GM21723 (cell line): ENCODE results near the gene NUP210.

Source experiments
- ATAC-seq: cut with Tn5 transposase; IDR thresholded peaks from one replicate; pipeline ENCODE4 v1.9.1; 2021; ENCODE audit warnings: mild to moderate bottlenecking, moderate library complexity; ENCODE audit not compliant: unreplicated experiment

Gene NUP210

GRCh38 chr3:13294442-13295351, 125.4 kb downstream of the NUP210 start:
- ATAC-seq: no peak

- no peak for ATAC-seq
Observed at GRCh38 chr3:13292375-13292774, 127.7 kb downstream of the NUP210 start.

GRCh38 chr3:13290941-13291340, 129.2 kb downstream of the NUP210 start:
- no peak for ATAC-seq

GRCh38 chr3:13289771-13290285, 130.3 kb downstream of the NUP210 start:
- no peak for ATAC-seq

- no peak for ATAC-seq
Observed at GRCh38 chr3:13288732-13289718, 131.1 kb downstream of the NUP210 start.

GRCh38 chr3:13287833-13288232, 132.3 kb downstream of the NUP210 start:
- no peak for ATAC-seq

- no peak for ATAC-seq
Observed at GRCh38 chr3:13286873-13287272, 133.2 kb downstream of the NUP210 start.

- ATAC-seq: no peak
Observed at GRCh38 chr3:13285007-13285567, 135.0 kb downstream of the NUP210 start.

GRCh38 chr3:13283877-13284264, 136.3 kb downstream of the NUP210 start:
- no peak for ATAC-seq

- no peak for ATAC-seq
Observed at GRCh38 chr3:13282986-13283876, 136.9 kb downstream of the NUP210 start.

GRCh38 chr3:13282358-13282985, 137.7 kb downstream of the NUP210 start:
- no peak for ATAC-seq

- ATAC-seq: no peak
Observed at GRCh38 chr3:13281507-13282357, 138.4 kb downstream of the NUP210 start.

GRCh38 chr3:13280811-13281506, 139.2 kb downstream of the NUP210 start:
- no peak for ATAC-seq

- no peak for ATAC-seq
Observed at GRCh38 chr3:13280122-13280790, 139.9 kb downstream of the NUP210 start.

- no peak for ATAC-seq
Observed at GRCh38 chr3:13279532-13279910, 140.6 kb downstream of the NUP210 start.

GRCh38 chr3:13278783-13279531, 141.2 kb downstream of the NUP210 start:
- no peak for ATAC-seq
